GM15510 (cell line): ENCODE data around the gene TBC1D5.

Experiments used
- POLR2A ChIP-seq: IDR thresholded peaks from 3 replicates; pipeline ENCODE4 v1.6.1; 2011; ENCODE audit warnings: borderline replicate concordance; ENCODE audit not compliant: insufficient read length; ENCODE audit errors: extremely low read depth

Gene TBC1D5

DNA sequence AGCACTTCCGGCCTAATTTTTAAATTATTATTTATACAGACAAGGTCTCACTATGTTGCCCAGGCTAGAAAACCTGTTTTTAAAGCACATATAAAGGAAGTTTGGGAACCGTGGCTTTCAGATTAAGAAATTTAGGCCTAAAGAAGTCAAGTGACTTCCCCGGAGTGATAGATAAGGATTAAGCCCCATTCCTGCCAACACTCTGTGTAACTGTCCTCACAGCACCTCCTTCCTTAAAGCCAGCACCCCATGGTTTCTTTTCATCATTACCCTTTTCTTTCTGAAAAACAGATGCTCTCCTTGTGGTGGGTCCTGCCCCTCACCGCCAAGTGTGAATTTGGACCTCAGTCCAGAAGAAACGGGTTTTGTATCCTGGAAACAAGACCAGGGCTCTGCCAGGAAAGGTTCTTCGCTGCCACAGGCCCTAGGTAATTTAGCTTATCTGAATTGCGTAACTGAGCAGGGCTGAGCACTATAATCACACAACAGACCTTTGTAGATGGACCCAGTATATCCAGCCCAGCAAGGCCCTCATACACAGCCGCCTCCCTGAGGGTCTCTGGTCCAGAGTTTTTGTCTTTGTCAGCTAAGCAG lies 626.3 kb downstream of the TBC1D5 start:
- no peak for TF ChIP-seq POLR2A

DNA sequence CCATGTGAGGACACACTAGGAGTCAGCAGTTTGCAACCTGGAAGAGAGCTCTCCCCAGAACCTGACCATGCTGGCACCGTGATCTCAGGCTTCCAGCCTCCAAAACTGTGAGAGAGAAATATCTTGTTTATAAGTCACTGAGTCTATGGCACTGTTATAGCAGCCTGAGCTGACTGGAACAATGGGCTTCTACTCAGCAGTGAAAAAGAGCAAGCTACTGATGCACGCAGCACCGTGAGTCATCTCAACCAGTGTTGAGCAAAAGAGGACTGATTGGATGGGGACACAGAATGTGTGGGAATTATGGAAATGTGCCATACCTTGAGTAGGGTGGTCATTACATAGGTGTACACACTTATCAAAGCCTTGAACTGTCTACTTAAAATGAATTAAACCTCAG lies 627.2 kb downstream of the TBC1D5 start:
- no peak for TF ChIP-seq POLR2A

DNA sequence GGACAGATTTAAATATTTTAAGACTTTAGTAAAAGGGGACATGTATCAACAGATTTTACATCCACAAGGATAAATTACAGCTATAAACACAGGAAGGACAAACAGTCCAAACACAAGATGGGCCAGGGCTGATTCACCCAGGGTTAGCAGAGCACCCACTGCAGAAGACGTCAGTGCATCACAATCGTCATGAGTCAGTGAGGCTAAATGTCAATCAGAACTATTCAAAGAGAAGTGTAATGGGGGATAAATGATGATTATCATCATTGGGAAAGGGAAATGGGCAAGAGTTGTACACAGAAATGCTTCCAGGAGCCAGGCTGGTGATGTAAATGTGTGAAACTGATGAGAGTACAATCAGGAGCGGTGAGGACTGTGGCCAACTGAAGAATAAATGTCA lies 630.8 kb downstream of the TBC1D5 start:
- TF ChIP-seq POLR2A = no peak

DNA sequence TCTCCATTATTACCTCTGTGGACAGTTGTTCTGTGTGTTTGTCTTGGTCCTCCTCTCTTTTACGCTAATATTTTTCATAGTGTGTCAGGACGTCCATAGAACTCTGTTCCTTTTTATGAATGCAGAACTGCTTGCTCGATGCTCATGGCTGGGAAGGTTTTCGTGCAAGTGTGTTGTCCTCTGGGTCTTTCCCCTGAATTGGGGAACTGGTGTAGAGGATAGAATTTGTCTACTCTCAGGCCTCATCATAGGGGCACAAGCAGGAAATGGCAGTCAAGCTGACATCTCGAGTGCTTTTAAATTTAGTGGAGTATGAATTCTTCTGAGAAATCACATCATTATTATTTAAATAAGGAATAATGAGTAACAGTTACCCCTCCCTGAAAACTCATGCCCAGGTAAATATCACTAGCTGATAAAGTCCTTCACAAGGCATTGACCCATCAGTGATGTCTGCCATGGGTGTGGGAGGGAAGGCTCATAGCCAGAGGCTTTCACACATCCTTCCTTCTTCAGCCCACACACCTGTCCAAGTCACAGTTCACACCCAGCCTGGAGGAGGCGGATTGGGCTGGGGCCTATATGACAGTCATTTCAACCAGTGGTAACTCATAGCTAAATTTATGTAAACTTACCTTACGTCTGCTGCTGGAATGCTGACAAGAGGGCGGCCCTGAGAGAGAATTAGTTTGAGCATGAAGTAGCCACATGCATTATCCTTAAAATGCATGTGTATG lies 631.6 kb downstream of the TBC1D5 start:
- TF ChIP-seq POLR2A = no peak
